ENCODE results near the gene EFNA4.

DNA sequence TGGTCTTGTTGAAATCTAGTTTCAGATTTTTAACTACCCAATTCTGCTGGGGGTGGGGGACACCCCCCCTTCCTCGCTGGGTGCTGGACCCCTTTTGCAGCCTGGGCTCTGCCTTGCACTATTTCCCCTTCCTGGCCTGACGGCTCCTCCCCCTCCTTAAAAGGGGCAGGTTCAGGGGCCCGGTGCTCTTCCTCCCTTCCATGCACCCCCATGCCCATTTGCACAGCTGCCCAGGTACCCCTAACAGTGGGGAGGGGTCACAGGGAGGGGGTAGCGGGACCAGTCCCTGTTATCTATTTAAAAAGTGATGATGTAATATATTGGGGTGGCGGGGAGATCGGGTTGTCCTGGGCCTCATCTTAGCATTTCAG lies 45.6 kb upstream of the EFNA4 start:
- TF ChIP-seq, protein P1, sequence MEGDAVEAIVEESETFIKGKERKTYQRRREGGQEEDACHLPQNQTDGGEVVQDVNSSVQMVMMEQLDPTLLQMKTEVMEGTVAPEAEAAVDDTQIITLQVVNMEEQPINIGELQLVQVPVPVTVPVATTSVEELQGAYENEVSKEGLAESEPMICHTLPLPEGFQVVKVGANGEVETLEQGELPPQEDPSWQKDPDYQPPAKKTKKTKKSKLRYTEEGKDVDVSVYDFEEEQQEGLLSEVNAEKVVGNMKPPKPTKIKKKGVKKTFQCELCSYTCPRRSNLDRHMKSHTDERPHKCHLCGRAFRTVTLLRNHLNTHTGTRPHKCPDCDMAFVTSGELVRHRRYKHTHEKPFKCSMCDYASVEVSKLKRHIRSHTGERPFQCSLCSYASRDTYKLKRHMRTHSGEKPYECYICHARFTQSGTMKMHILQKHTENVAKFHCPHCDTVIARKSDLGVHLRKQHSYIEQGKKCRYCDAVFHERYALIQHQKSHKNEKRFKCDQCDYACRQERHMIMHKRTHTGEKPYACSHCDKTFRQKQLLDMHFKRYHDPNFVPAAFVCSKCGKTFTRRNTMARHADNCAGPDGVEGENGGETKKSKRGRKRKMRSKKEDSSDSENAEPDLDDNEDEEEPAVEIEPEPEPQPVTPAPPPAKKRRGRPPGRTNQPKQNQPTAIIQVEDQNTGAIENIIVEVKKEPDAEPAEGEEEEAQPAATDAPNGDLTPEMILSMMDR (IDR thresholded peaks at IDR 0.05) = no peak
- TF ChIP-seq POLR2A (IDR thresholded peaks at IDR 0.05) = no peak

Measured in heart left ventricle (tissue), 13 donors.